Measurements from ENCODE around the gene RHEBL1. TPM values are rescaled to one million over a fixed set of nuclear protein-coding genes. Genes with fewer than 3 reads are reported as not detected.
A peak's percentile ranks its signal among the peaks of the same experiment; 100 is the strongest.

Gene RHEBL1
- total and polyA plus RNA-seq, 9 donors = 0.18 to 1.2 (median 0.45) TPM; not detected in 2

GRCh38 chr12:49058366-49059044, 11.3 kb downstream of the RHEBL1 start:
- no peak for DNase-seq
- 3 to 6% (median 4%) methylated on average over 5 of the region's 5 CpGs for WGBS, 3 donors
- Histone ChIP-seq H3K4me1 (ENCODE audit: insufficient read depth) (peaks cover 21% of the 10 kb centered on the region), H3K36me3 (no peaks in the 10 kb centered on the region), H3K9me3 (no peaks in the 10 kb centered on the region), H3K4me3 (peak overlapping the region; percentile 91), H3K27me3 (no peaks in the 10 kb centered on the region), H3K27ac (no peak overlapping the region)
- intact Hi-C loops (cut with DNase I) = no loop called here
- TF ChIP-seq, protein P1, sequence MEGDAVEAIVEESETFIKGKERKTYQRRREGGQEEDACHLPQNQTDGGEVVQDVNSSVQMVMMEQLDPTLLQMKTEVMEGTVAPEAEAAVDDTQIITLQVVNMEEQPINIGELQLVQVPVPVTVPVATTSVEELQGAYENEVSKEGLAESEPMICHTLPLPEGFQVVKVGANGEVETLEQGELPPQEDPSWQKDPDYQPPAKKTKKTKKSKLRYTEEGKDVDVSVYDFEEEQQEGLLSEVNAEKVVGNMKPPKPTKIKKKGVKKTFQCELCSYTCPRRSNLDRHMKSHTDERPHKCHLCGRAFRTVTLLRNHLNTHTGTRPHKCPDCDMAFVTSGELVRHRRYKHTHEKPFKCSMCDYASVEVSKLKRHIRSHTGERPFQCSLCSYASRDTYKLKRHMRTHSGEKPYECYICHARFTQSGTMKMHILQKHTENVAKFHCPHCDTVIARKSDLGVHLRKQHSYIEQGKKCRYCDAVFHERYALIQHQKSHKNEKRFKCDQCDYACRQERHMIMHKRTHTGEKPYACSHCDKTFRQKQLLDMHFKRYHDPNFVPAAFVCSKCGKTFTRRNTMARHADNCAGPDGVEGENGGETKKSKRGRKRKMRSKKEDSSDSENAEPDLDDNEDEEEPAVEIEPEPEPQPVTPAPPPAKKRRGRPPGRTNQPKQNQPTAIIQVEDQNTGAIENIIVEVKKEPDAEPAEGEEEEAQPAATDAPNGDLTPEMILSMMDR (IDR thresholded peaks at IDR 0.05) = no peak
- TF ChIP-seq POLR2A (IDR thresholded peaks at IDR 0.05) = no peak
- no peak for TF ChIP-seq EP300 (IDR thresholded peaks at IDR 0.05)

DNA sequence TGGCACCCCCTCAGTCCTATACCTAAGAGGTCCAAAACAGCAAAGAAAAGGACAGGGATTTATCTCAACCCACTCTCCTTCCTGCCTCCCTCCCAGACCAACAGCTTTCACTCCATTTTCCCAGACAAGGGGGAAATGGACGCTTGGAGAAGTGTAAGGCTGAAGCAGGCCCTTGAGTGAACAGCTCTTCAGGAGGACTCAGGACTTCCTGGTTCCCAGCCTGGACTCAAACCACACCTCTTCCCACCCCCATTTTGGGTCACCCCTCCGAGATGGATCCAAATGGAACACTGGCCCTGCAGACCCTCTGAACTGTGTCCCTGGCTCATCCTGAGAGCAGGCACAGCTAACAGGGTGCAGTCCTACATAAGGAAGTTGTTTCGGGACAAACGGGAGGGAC, 11.9 kb downstream of the RHEBL1 start:
- no peaks in the 10 kb centered on the region for H3K27me3 ChIP-seq
- no peak for TF ChIP-seq POLR2A (IDR thresholded peaks at IDR 0.05)
- TF ChIP-seq, protein P1 (IDR thresholded peaks at IDR 0.05) = no peak
- TF ChIP-seq EP300 (IDR thresholded peaks at IDR 0.05) = no peak
- H3K4me1 ChIP-seq (ENCODE audit: insufficient read depth) = peaks cover 21% of the 10 kb centered on the region
- no peaks in the 10 kb centered on the region for H3K9me3 ChIP-seq
- DNase-seq = no peak
- WGBS, 3 donors = 8 to 11% (median 8%) methylated on average over 4 of the region's 4 CpGs
- no peaks in the 10 kb centered on the region for H3K36me3 ChIP-seq
- intact Hi-C loops (cut with DNase I) = no loop called here
- no peak overlapping the region for H3K27ac ChIP-seq
- H3K4me3 ChIP-seq = peak overlapping the region; percentile 91

DNA sequence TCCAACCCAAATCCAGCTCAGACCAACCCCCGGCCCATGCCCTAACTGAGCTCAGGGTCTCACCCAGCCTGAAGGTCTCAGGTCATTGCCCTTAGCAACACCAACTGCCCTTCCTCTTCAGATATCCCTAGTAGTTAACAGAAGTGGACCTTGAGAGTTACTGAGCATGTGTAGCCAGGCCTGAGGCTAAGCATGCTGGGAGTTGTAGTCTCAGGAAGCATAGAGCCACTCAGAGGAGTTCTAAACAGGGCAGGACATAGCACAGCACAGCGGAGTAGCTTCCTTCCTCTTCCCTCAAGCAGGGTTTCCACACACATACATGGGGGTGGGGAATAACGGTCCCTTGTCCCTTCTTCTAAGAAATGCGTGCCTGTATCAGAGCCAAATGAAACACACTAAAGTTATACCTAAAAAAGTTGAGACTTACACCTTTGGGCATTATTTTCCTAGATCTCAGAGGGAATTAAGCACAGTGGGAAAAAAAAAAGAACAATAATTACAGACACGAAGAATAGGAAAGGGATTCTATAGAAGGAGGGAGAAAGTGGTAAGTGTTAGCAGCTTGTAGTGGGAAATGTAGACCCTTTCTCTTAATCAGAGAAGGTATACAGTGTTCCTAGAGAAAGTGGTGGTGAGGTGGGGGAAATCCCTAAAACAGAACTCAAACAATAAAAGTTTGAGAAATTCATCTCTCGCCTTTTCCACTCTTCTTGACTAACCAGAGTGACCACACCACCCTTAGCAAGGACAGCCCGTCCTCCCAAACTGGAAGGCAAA, 13.6 kb downstream of the RHEBL1 start:
- TF ChIP-seq, protein P1 (IDR thresholded peaks at IDR 0.05) = no peak
- TF ChIP-seq POLR2A (IDR thresholded peaks at IDR 0.05) (no peak), EP300 (IDR thresholded peaks at IDR 0.05) (no peak)
- Histone ChIP-seq H3K36me3 (no peaks in the 10 kb centered on the region), H3K9me3 (no peaks in the 10 kb centered on the region), H3K4me1 (ENCODE audit: insufficient read depth) (peaks cover 21% of the 10 kb centered on the region), H3K4me3 (no peak overlapping the region), H3K27ac (no peak overlapping the region), H3K27me3 (no peaks in the 10 kb centered on the region)
- DNase-seq = peak in 1 of 5 donors; percentile 39
- 54 to 57% (median 56%) methylated on average over 7 of the region's 7 CpGs for WGBS, 3 donors
- intact Hi-C loops (cut with DNase I) = no loop called here

GRCh38 chr12:49055092-49055491, 14.7 kb downstream of the RHEBL1 start:
- H3K27me3 ChIP-seq = no peaks in the 10 kb centered on the region
- H3K27ac ChIP-seq = no peak overlapping the region
- intact Hi-C loops (cut with DNase I) = no loop called here
- DNase-seq = no peak
- H3K36me3 ChIP-seq = no peaks in the 10 kb centered on the region
- WGBS, 3 donors = 66 to 80% (median 71%) methylated on average over 4 of the region's 4 CpGs
- TF ChIP-seq EP300 (IDR thresholded peaks at IDR 0.05) (no peak), POLR2A (IDR thresholded peaks at IDR 0.05) (no peak)
- TF ChIP-seq, protein P1 (IDR thresholded peaks at IDR 0.05) = no peak
- no peaks in the 10 kb centered on the region for H3K9me3 ChIP-seq
- H3K4me1 ChIP-seq (ENCODE audit: insufficient read depth) = peaks cover 21% of the 10 kb centered on the region
- no peak overlapping the region for H3K4me3 ChIP-seq

Measured in ovary (tissue), 9 donors.